NCI-H1417 treated with DMSO at 0.1 percent for 48 hours (cell line): Measurements from ENCODE around the gene RHBDF2.

Experiments
- DNase-seq: peaks from one replicate; lab custom pipeline; 2025; lab: John Stamatoyannopoulos, UW

RHBDF2 gene

DNA sequence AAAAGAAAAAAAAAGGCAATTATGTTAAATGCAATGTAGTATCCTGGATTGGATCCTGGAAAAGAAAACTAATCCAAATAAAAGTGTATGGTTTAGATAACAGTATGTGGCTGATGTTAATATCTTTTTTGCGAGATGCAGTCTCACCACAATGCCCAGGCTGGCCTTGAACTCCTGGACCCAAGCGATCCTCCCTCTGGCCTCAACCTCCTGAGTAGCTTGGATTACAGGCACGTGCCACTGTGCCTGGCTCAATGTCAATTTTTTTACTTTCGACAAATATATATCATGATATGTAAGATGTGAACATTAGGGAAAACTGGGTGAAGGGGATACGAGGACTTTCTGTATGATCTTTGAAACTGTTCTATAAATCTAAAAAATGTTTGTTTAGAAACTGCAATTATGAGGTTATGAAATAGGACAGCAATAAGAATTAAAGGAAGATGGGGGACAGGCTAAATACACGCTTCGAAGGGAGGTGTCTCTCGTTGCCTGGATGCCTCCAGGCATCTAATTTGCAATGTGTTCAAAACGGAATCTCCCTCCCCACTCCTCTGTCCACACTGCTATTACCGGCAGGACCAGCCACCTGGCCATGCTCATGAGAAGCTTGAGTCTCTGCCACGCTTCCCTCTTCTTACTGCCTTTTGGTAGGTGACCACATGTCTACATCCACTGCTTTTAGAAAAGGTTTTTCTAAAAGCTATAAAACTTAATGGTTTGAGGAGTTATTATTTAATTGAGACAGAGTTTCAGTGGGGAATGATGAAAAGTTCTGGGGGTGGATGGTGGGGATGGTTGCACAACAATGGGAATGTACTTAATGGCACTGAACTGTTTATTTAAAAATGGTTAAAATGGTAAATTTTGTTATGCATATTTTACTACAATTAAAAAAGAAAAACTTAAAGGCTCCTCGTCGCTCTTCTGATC is 63.5 kb downstream of the RHBDF2 start:
- no peak for DNase-seq

DNA sequence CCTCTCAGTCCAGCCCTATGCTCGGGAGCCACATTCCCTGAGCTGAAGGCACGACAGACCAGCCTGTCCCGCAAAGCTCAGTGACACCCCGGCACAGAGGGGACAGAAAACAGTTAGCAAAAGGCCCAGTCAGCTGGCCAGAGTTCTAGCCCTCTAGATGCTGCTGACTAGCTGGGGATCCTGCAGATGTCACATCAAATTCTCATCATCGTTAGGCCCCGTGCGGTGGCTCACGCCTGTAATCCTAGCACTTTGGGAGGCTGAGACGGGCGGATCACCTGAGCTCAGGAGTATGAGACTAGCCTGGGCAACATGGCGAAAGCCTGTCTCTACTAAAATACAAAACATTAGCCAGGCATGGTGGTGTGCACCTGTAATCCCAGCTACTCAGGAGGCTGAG is 65.5 kb downstream of the RHBDF2 start:
- no peak for DNase-seq

DNA sequence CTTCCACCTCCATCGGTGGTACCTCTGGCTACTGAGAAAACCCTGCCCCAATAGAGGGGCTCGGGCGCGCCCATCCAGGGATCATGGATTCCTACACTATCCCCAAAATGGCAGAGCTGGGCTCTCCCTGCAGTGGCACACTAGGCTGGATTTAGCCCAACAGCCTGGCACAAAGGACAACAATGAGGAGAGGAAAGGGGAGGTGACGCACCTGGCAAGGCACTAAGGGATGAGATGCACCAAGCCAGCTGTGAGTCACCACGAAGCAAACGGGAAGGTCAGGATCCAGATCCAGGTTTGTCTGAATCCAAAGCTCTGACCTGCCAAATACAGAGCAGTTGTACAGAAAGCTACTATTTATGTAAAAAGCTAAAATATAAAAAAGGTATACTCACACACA is 66.4 kb downstream of the RHBDF2 start:
- DNase-seq, result no peak

DNA sequence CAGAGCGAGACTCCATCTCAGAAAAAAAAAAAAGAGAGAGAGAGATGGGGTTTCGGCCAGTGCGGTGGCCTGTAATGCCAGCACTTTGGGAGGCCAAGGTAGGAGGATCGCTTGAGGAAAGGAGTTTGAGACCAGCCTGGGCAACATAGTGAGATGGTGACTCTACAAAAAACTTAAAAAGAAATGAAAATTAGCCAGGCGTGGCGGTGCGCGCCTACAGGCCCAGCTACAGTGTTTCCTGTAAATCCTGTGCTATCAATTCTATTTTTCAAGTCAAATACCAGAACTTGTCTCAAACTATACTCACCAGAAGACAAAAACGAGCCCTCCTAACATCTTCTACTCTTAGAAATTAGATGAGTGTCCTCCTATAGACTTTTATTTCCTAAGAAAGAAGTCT is 67.5 kb downstream of the RHBDF2 start:
- DNase-seq, result no peak

DNA sequence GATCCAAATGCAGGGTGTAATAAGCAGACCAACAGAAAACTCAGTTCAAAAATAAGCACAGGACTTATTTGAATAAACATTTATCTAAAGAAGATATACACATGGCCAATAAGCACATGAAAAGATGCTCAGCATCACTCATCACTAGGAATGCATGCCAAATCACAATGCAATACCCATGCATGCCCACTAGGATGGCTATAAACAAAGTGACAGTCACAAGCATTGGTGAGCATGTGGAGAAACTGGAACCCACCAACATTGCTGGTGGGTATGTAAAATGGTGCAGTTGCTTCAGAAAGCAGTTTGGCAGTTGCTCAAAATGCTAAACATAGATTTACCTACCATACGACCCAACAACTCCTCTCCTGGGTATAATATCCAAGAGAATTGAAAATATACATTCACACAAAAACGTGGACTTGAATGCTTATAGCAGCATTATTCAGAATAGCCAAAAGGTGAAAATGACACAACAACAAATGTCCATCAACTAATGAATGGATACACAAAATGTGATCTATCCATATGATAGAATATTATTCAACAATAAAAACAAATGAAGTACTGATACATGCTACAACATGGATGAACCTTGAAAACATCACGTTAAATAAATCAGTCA is 68.4 kb downstream of the RHBDF2 start:
- no peak for DNase-seq

DNA sequence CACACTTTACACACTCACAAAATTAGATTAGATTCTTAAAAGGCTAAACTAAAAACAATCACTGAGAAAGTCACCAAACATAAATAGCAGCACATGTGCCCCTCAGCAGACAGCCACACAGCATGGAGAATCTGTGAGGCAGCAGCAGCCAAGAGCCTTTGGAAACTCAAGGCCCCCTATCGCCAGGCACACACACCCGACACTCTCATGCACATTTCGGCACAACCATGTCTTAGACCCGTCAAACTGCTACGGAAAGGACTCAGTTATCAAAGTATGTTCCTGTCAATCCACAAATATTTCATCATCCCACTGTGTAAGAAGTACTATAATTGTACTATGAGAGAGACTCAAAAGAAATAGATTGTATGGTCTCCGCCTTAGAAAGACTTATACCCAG is 69.2 kb downstream of the RHBDF2 start:
- DNase-seq, result no peak

DNA sequence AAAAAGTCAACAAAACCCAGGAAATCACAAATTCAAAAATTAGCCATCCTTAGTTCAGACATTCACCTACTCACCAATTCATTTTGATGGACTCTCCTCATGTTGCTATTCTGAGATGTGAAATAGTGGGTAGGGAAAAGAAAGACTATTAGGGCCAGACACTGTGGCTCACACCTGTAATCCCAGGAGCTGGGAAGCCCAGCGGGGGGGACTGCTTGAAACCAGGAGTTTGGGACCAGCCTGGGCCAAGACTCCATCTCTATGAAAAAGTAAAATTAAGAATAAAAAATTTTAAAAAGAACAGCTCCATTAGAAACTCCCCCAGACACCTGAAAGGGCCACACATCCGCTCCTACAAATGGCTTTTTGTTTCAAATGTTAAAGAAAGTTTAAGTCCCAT is 69.7 kb downstream of the RHBDF2 start:
- DNase-seq, result no peak

DNA sequence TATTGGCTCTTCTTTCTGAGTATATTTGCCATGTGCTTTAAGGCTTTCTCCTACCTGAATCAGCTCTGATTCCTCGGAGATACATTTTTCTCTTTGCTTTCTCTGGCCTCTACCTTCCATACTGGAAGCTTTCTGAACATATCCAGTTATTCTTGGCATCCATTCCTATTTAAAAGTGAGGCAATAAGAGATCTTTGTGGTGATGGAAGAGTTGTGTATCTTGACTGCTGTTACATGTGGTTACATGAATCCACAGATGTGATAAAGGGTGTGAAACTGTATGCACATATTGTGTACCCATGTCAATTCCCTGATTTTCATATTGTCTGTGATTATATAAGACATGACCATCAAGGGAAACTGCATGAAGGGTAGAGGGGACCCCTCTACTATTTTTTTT is 72.7 kb downstream of the RHBDF2 start:
- no peak for DNase-seq

DNA sequence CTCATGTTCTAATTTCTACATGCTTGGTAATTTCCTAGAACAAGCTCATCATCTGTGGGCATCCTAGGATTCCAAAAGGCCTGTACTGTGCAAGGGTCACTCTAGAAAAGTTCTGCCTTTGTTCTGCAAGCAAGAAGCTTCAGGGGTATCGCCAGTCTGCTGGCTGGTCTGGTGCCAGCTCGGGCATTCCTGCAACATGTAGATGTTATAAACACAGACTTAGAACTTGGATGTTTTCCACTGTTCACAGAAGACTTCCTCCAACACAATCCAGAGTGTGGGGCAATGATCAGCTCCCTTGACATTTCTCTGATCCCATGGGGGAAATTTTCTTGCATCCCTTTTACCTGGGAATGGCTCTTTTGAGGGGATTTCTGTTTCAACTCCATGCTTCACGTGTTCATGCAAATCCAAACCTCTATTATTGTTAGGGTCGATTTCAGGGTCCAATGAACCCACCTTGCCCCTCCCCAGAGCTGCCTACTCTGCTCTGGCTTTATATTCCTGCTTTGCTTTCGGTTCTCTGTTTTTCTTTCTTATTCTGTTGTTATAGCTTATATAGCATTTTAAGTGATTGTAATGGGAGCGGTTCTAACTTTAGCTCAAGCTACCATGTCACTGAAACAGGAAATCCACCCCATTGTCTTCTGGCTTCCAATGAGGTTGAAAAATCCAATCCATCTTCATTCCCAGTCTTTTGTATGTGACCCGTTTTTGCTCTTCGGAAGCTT is 73.6 kb downstream of the RHBDF2 start:
- no peak for DNase-seq

DNA sequence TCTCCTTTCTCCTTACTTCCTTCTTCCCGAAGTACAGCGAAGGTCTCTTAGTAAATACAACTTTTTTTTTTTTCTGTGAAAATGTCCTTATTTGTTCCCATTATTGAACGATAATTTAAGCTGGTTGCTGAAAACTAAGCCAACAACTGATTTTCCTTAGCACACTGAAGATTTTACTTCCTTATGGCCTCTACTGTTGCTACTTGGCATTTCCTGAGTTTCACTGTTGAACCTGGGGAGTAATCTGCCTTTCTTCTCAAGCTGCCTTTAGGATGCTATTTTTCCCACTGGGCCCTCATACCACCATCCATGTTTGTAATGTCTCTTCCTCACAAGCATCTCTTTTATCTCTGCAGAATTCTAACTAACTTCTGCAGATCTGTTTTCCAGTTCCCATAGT is 74.4 kb downstream of the RHBDF2 start:
- DNase-seq, result no peak

DNA sequence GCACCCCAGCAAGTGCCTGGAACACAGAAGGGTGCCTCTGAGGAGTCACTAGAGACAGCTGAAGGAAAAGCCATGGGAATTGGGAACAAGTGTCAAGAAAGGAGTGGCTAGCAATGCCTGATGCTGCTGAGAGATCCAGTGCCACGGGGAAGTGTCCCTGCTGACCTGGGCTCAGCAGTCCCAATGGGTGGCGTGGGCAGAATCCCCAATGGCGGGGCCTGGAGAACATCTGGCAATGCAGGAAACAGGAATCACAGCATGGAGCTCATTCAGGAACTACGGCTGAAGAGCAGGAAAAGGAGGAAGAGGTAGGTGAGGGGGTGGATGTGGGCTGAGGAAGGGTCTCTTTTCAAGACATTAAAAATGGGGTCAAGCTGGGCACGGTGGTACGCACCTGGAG is 78.4 kb downstream of the RHBDF2 start:
- DNase-seq, result no peak

DNA sequence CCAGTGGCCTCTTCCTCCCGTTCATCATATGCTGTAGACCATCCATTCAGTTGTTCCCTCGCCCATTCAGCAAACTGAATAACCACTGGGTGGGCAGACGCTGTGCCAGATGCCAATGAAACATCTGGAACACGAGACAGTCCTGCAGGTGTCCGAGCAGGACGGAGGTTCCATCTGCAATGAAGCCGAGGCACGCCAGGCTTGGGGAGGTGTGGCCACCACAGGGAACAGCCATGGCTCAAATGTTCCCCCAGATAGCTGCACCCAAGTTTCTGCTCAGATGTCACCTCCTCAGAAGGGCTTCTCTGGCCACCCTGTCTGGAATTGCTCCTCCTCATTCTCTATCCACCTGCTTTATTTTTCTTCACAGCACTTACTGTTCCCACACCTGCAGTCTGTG is 78.8 kb downstream of the RHBDF2 start:
- DNase-seq, result no peak

DNA sequence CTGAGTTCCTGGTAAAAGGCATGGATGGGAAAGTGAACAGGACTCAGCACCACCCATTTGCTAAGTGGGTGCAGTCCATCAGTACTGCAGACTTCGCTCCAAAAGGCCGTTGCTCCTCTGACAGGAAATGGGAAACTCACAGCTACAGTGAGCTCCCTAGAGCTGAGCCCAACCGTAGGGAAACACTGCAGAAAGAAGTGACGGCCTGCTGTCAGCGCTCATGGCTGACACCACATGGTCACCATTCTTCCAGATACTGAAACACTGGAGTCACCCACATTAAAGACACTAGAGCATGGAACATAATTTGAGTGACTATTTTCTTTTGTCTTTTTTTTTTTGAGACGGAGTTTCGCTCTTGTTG is 80.2 kb downstream of the RHBDF2 start:
- DNase-seq, result no peak
